Measurements from ENCODE around the gene POP4. TPM values are rescaled to one million over a fixed set of nuclear protein-coding genes. Genes with fewer than 3 reads are reported as not detected.

The POP4 gene
- total and polyA plus RNA-seq, 11 donors = 41.2 to 157 (median 52.2) TPM

DNA sequence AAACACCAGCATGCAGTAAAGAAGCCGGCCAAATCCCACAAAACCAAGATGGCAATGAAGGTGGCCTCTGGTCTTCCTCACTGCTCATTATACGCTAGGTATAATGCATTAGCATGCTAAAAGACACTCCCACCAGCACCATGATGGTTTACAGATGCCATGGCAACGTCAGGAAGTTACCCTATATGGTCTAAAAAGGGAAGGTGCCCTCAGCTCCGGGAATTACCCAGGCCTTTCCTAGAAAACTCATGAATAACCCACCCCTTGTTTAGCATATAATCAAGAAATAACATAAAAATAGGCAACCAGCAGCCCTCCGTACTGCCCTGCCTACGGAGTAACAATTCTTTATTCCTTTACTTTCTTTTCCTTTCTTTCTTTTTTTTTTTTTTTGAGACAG lies 38.1 kb downstream of the POP4 start:
- no peak for ATAC-seq
- intact Hi-C loops (cut with DNase I) = no loop called here

DNA sequence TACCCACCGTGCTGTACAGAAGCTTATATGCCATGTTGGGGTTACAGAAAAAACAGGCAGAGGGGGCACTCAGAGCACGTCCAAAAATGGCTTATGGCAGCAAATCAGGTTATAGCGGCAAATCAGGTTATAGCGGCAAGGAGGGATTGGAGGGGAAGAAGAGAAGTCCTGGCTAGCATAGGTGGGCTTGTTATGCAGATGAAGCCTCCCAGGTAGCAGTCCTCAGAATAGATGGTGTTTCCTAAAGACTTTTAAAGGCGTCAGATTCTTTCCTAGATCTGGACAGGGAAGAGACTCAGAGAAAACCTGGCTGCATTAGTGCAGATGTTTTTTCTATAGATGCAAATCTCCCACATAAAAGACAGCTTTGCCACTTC lies 39.4 kb downstream of the POP4 start:
- Histone ChIP-seq H3K36me3 (no peaks in the 10 kb centered on the region), H3K27ac (peak overlapping the region in 10 of 12 donors; percentile 0 to 79 (median 64)), H3K9me3 (no peaks in the 10 kb centered on the region), H3K27me3 (no peaks in the 10 kb centered on the region), H3K4me1 (peaks cover 3 to 23% (median 14%) of the 10 kb centered on the region in 12 donors), H3K4me3 (no peak overlapping the region)
- intact Hi-C loops (cut with DNase I) = no loop called here
- 20 to 37% (median 26%) methylated on average over 5 of the region's 5 CpGs for WGBS, 4 donors
- no peak for DNase-seq
- peak in 1 of 4 donors; percentile 13 for ATAC-seq
- TF ChIP-seq POLR2A (IDR thresholded peaks at IDR 0.05) = no peak
- TF ChIP-seq, protein P1, sequence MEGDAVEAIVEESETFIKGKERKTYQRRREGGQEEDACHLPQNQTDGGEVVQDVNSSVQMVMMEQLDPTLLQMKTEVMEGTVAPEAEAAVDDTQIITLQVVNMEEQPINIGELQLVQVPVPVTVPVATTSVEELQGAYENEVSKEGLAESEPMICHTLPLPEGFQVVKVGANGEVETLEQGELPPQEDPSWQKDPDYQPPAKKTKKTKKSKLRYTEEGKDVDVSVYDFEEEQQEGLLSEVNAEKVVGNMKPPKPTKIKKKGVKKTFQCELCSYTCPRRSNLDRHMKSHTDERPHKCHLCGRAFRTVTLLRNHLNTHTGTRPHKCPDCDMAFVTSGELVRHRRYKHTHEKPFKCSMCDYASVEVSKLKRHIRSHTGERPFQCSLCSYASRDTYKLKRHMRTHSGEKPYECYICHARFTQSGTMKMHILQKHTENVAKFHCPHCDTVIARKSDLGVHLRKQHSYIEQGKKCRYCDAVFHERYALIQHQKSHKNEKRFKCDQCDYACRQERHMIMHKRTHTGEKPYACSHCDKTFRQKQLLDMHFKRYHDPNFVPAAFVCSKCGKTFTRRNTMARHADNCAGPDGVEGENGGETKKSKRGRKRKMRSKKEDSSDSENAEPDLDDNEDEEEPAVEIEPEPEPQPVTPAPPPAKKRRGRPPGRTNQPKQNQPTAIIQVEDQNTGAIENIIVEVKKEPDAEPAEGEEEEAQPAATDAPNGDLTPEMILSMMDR (IDR thresholded peaks at IDR 0.05) = no peak

More for the DNA sequence above, 38.1 kb downstream of the POP4 start:
- TF ChIP-seq POLR2A (IDR thresholded peaks at IDR 0.05) = no peak
- TF ChIP-seq, protein P1 (IDR thresholded peaks at IDR 0.05) = no peak
- H3K36me3 ChIP-seq = no peaks in the 10 kb centered on the region
- no peak overlapping the region for H3K27ac ChIP-seq
- DNase-seq = no peak
- no peaks in the 10 kb centered on the region for H3K9me3 ChIP-seq
- H3K4me1 ChIP-seq = peaks cover 3 to 23% (median 14%) of the 10 kb centered on the region in 12 donors
- WGBS, 4 donors = 89 to 91% (median 90%) methylated on average over 6 of the region's 6 CpGs
- no peak overlapping the region for H3K4me3 ChIP-seq
- no peaks in the 10 kb centered on the region for H3K27me3 ChIP-seq

DNA sequence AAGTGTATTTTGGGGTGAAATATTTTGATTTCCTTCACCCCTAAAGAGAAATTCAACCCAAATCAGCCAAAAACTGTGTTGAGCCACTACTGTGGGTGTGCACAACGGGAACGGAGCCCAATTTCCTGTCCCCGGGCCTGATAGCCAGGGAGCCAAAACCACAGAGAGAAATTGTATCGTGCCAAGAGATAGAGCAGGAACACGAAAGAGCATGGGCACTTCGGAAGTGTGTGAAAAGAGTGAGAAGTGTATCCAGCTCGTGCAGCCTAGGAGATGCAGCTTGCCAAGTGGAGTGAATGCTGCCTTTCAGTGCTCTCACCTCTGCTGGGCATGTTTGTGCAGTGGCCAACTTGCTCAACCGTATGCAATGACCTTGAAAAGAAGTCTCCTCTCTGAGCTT lies 39.8 kb downstream of the POP4 start:
- no peaks in the 10 kb centered on the region for H3K9me3 ChIP-seq
- H3K4me1 ChIP-seq = peaks cover 3 to 23% (median 14%) of the 10 kb centered on the region in 12 donors
- ATAC-seq = peak; percentile 89 to 96 (median 95)
- peak overlapping the region in 10 of 12 donors; percentile 28 to 79 (median 66) for H3K27ac ChIP-seq
- H3K36me3 ChIP-seq = no peaks in the 10 kb centered on the region
- no peak overlapping the region for H3K4me3 ChIP-seq
- DNase-seq = peak; percentile 55 to 79 (median 60)
- H3K27me3 ChIP-seq = no peaks in the 10 kb centered on the region
- intact Hi-C loops (cut with DNase I) = loop anchor here in 1 of 10 donors (1.0 kb wide), 1 partner anchor 30 kb away; no protein-coding TSS in a partner anchor
- 0 to 2% (median 1%) methylated on average over 8 of the region's 8 CpGs for whole genome bisulfite sequencing, 4 donors
- TF ChIP-seq, protein P1 (IDR thresholded peaks at IDR 0.05) = no peak
- no peak for TF ChIP-seq POLR2A (IDR thresholded peaks at IDR 0.05)

DNA sequence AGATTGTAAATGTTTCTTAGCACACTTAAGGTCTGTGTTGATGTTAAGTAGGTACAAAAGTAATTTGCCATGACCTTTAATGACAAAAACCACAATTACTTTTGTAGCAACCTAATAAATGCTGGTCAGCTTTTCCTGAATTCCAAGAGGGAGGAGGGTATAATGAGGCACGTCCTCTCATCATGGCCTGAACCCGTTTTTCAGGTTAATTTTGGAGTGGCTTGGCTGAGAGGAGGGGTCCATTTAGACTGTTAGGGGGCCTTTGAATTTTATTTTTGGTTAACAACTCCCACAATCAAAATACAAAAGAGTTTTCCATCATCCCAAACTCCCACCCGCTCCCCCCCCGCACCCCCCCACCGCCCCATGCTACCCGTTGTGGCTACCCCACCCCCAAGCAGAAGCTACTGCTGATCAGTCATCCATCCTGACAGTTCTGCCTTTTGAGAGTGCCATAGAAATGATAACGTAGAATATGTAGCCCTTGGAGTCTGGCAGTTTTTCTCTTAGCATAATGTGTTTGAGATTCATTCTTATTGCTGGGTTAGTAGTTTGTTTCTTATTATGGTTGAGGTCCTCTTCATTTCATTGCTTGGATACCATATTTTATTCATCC lies 44.8 kb downstream of the POP4 start:
- H3K27ac ChIP-seq = no peak overlapping the region
- H3K27me3 ChIP-seq = no peaks in the 10 kb centered on the region
- intact Hi-C loops (cut with DNase I) = no loop called here
- peaks cover 0 to 8% (median 0%) of the 10 kb centered on the region in 12 donors for H3K9me3 ChIP-seq
- ATAC-seq (no peak), DNase-seq (no peak)
- WGBS, 4 donors = 55 to 74% (median 72%) methylated on average over 7 of the region's 7 CpGs
- H3K36me3 ChIP-seq = no peaks in the 10 kb centered on the region
- peaks cover 0 to 7% (median 6%) of the 10 kb centered on the region in 12 donors for H3K4me1 ChIP-seq
- H3K4me3 ChIP-seq = no peak overlapping the region
- no peak for TF ChIP-seq POLR2A (IDR thresholded peaks at IDR 0.05)
- TF ChIP-seq, protein P1 (IDR thresholded peaks at IDR 0.05) = no peak
